HG03565 (cell line): ENCODE measurements around the gene C1R.
"Not testable (repeated sequence)": the region's sequence is repeated elsewhere in the genome, so short reads cannot be mapped to it uniquely, and the experiment has no call there.

Source experiments
- ATAC-seq: cut with Tn5 transposase; IDR thresholded peaks from one replicate; pipeline ENCODE4 v1.9.1; 2021; ENCODE audit warnings: mild to moderate bottlenecking, moderate library complexity; ENCODE audit not compliant: unreplicated experiment

The C1R gene

GRCh38 chr12:7069386-7069785, 22.9 kb downstream of the C1R start:
- no peak for ATAC-seq

DNA sequence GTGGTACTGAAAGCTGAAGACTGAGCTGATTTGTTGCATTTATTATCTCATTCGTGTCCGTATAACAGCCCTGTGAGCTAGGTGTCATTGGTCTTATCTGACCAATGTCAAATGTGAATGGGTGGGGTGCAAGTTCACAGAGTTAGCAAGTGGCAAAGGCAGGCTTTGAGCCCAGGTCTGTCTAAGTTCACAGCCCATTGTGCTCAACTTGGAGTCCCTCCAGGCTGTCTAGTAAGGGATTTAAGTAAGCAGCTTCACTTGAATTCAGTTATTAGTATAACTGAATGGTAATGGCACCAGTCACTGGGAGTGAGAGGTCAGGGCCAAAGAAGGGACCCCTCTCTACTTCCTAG, 23.3 kb downstream of the C1R start:
- no peak for ATAC-seq

DNA sequence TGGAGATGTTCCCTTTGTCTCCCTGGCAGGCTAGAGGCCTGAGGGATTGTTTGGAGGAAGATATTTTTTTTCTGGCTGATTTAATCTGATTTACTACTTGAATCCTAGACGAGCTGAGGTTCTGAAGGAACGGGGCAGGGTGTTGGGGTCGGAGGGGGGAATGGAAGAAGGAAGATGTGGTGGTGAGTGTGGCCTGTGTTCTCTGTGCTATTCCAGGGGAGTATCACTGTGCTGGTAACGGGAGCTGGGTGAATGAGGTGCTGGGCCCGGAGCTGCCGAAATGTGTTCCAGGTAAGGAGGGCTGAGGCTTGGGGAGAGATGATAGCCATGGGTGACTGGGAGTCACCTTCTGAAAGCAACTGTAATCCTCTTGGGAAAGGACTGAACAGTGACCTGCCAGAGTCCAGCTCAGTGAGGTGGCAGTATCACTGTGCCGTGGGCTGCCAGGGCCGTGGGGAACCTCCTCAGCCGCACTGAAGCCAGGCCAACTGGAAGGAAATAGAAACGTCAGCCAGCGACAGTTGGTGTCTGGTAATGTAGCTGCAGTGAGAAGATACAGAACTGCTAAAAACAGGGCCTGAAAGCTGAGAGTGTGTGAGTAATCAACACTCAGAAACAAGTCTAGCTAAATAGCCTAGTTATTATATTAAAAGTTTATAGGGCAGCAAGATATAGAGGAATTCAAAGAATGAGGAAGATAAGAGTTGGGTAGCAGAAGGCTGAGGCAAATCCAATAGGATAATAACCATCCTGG, 23.8 kb downstream of the C1R start:
- no peak for ATAC-seq

DNA sequence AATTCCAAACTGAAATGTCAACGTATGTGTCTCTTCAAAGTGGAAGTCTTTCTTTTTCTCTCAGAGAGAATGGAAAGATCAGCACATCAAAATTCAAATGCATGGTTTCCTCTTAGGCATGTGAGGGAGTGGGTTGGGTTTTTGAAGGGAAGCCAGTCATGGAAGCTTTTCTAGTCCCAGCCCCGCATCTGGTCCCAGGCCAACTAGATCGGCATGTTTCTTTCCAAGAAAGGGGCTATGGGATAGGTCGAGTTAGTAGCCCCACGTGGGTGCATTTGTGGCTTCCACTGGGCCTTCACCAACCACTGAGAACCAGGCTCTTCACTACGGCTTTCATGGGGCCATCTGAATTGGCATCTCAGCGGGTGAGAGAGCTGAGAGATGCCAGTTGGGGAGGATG, 25.1 kb downstream of the C1R start:
- no peak for ATAC-seq

DNA sequence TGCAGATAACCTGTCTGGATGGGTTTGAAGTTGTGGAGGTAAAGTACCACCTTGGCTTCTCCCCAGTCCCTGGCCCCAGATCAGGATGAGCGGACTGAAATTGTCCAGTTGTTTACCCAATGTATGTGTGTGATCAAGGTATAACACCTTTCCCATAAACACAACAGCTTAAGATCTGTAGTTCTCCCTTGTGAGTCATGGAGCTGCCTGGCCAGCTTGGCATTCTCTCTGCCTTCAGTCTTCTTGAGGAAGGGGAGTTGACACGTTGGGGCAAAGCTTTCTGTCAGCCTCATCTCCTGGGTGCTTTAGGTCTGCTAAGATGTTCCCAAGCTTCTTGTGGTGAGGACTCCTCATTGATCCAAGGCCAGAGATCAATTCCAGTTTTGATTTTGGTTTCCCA, 25.6 kb downstream of the C1R start:
- ATAC-seq = no peak

DNA sequence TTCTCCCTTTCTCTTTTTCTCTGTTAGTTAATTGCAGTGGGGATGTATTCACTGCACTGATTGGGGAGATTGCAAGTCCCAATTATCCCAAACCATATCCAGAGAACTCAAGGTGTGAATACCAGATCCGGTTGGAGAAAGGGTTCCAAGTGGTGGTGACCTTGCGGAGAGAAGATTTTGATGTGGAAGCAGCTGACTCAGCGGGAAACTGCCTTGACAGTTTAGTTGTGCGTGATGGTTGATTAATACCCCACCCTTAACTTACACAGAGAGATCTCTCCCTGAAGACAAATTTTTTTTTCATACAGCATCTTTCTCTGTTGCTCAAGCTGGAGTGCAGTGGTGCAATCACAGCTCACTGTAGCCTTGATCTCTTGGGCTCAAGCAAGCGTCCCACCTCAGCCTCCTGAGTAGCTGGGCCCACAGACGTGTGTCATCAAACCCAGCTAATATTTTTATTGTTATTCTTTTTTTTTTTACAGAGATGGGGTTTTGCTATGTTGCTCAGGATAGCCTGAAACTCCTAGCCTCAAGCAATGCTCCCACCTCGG, 27.1 kb downstream of the C1R start:
- ATAC-seq = no peak

GRCh38 chr12:7064516-7064915, 27.7 kb downstream of the C1R start:
- ATAC-seq = no peak

- no peak for ATAC-seq
Measured at GRCh38 chr12:7061596-7061995, 30.6 kb downstream of the C1R start.

DNA sequence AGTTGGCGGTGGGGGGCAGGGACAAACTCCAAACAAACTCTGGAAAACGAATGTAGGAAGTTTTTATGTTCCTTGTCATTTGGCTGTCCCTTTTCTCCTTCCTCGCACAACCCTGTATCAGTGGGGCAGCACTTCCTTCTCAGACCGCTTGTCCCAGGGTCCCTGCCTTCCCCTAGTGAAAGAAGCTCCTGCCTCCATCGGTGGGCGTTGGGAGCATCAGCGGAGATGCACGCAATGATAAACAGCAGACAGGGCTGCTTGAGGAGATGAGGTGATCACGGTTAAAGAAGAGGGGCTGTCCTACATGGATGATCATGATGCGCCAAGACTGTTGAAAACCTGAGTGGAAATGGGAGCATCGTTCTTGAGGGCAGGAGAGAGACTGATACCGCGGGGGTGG, 31.1 kb downstream of the C1R start:
- no peak for ATAC-seq

- no peak for ATAC-seq
Measured at GRCh38 chr12:7060353-7060954, 31.8 kb downstream of the C1R start, which contains the start of gene C1S. C1S (plus strand) TSS chr12:7060718; CDS start chr12:7061913, 1,195 bp downstream.

DNA sequence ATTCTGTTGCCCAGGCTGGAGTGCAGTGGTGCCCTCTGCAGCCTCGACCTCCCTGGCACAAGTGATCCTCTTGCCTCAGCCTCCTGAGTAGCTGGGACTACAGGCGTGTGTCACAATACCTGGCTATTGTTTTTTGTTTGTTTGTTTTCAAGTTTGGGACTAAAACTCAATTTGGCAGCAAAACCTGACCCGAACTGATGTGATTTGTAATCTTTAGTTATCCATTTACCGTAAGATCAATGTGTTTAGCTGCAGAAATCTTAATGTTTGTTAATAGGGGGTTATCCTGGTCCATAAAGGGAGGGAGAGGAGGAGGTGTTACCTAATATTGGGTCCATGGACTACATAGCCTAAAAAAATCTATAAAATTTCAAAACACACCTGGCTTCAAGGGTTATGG, 32.5 kb downstream of the C1R start:
- no peak for ATAC-seq

DNA sequence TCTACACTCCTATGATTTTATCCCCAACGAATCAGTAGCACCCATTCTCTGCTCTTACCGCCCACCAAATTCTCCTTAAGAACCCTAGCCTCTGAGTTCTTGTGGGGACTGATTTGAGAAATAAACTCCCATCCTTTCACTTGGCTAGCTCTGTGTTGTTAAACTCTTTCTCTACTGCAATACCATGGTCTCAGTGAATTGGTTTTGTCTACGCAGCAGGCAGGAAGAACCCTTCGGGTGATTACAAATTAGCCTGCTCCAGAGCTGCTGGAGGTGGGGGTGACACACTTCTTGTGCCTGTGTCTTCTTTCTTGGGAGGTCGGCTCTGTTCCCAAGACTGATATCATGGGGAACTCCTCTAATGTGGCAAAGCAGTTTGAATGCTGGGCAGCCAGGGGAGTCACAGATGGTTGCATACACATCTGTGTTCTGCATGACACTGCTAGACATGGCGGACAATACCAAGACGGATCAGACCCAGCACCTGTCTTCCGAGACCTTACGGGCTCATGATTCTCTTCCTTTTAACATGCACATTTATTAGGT, 33.3 kb downstream of the C1R start:
- no peak for ATAC-seq

GRCh38 chr12:7058163-7058845, 33.9 kb downstream of the C1R start:
- no peak for ATAC-seq

DNA sequence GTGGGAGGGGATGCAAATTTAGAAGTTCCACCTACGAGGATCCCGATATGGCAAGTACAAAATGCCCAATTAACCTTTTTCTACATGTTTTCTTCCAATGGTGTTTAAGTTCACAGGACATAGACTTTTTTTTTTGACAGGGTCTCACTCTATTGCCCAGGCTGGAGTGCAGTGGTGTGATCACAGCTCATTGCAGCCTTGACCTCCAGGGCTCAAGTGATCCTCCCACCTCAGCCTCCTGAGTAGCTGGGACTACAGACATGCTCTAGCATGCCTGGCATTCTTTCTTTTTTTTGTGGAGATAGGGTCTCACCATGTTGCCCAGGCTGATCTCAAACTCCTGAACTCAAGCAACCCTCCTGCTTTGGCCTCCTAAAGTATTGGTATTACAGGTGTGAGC, 36.5 kb downstream of the C1R start:
- not testable (repeated sequence) for ATAC-seq

DNA sequence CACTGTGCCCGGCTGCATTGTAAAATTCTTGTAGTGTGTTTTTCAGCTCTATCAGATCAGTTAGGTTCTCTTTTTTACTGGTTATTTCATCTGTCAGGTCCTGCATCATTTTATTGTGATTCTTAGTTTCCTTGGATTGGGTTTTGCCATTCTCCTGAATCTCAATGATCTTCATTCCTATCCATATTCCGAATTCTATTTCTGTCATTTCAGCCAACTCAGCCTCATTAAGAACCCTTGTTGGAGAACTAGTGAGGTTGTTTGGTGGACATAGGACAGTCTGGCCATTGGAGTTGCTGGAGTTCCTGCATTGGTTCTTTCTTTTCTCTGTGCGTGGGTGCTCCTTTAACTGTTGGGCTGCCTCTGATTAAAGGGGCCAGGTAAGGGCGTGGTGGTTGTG, 37.3 kb downstream of the C1R start:
- no peak for ATAC-seq

DNA sequence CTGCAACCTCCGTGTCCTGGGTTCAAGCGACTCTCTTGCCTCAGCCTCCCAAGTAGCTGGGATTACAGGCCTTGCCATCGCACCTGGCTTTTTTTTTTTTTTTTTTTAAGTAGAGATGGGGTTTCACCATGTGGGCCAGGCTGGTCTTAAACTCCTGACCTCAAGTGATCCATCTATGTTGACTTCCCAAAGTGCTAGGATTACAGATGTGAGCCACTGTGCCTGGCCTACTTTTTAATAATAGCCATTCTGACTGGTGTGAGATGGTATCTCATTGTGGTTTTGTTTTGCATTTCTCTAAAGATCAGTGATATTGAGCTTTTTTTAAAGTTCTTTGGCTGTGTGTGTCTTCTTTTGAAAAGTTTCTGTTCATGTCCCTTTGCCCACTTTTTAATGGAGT, 42.3 kb downstream of the C1R start:
- ATAC-seq = not testable (repeated sequence)

DNA sequence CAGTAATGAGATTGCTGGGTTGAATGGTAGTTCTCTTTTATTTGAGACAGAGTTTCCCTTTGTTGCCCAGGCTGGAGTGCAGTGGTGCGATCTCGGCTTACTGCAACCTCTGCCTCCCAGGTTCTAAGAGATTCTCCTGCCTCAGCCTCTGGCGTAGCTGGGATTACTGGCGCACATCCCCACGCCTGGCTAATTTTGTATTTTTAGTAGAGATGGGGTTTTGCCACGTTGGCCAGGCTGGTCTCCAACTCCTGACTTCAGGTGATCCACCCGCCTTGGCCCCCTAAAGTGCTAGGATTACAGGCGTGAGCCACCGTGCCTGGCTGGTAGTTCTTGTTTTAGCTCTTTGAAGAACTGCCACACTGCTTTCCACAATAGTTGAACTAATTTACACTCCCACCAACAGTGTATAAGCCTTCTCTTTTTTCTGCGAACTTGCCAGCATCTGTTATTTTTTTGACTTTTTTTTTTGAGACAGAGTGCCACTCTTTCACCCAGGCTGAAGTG, 42.7 kb downstream of the C1R start:
- ATAC-seq = not testable (repeated sequence)

GRCh38 chr12:7047306-7047705, 44.9 kb downstream of the C1R start:
- ATAC-seq = no peak

GRCh38 chr12:7046383-7047105, 45.7 kb downstream of the C1R start:
- no peak for ATAC-seq

- ATAC-seq = no peak
Measured at GRCh38 chr12:7045913-7046312, 46.3 kb downstream of the C1R start.

- no peak for ATAC-seq
Measured at GRCh38 chr12:7042842-7043241, 49.4 kb downstream of the C1R start.
